ENCODE data around the gene KCNJ14. TPM values are rescaled to one million over a fixed set of nuclear protein-coding genes. Genes with fewer than 3 reads are reported as not detected.

KCNJ14 gene
- polyA plus RNA-seq, 1 of the 3 experiments (the other 2 are of a cell fraction): 1.2 TPM

- Histone ChIP-seq H3K36me3 (replicated peaks in 1 of 2; ENCODE audit: control insufficient read depth in 1 of 2, insufficient read depth in 2 of 2, low read length in 1 of 2) (no peaks in the 10 kb centered on the region), H4K20me1 (ENCODE audit: insufficient read depth) (no peaks in the 10 kb centered on the region), H3K4me2 (no peak overlapping the region), H3K9ac (no peak overlapping the region), H3K9me2 (no peaks in the 10 kb centered on the region), H3K27ac (ENCODE audit: low read depth in 2 of 2, low read length in 1 of 2) (no peak overlapping the region), H2AFZ (ENCODE audit: low read depth) (no peak overlapping the region), H3K4me1 (ENCODE audit: control insufficient read depth in 1 of 2, insufficient read depth in 2 of 2, low read depth in 1 of 2, low read length in 1 of 2) (no peaks in the 10 kb centered on the region; a peak in 2 of 4 replicates), H3F3A (replicated peaks; ENCODE audit: insufficient read depth) (peaks cover 9% of the 10 kb centered on the region), H3K27me3 (ENCODE audit: insufficient read depth) (no peaks in the 10 kb centered on the region), H3K9me3 (no peaks in the 10 kb centered on the region), H3K79me2 (ENCODE audit: insufficient read depth) (no peaks in the 10 kb centered on the region), H3K4me3 (ENCODE audit: low read depth in 2 of 2, low read length in 1 of 2) (no peak overlapping the region)
- ChIA-PET POLR2A (interaction anchor here (0.9 kb wide), 1 partner anchor 1572 kb away, joined by 3 read pairs; no protein-coding TSS in a partner anchor), CTCF (interaction anchor here (1.2 to 1.6 kb wide), 2 partner anchors 20 to 71 kb away, joined by 3 to 4 read pairs; no protein-coding TSS in a partner anchor)
- peak; percentile 87 for DNase-seq
- WGBS (ENCODE audit: low lambda C conversion rate): 80% methylated on average over 31 of the region's 31 CpGs
- peak; percentile 39; the same call in 1 of the 2 replicates for TF ChIP-seq ZBTB33 (IDR thresholded peaks at IDR 0.05; ENCODE audit: borderline replicate concordance, low read depth)
- TF ChIP-seq REST (IDR thresholded peaks at IDR 0.05; ENCODE audit: low read depth, low read length): no peak
- TF ChIP-seq CHD2 (IDR thresholded peaks at IDR 0.05; ENCODE audit: low read length, partially characterized antibody): peak; percentile 90
Measured at GRCh38 chr19:48419158-48419920, 36.0 kb upstream of the KCNJ14 start.

GRCh38 chr19:48421548-48421947 is 33.8 kb upstream of the KCNJ14 start:
- WGBS (ENCODE audit: low lambda C conversion rate): 80% methylated on average over 15 of the region's 16 CpGs
- no peaks in the 10 kb centered on the region for H3K27me3 ChIP-seq (ENCODE audit: insufficient read depth)

More at GRCh38 chr19:48421548-48421947, 33.8 kb upstream of the KCNJ14 start:
- Histone ChIP-seq H4K20me1 (ENCODE audit: insufficient read depth) (no peaks in the 10 kb centered on the region), H3K4me3 (ENCODE audit: low read depth in 2 of 2, low read length in 1 of 2) (no peak overlapping the region), H3F3A (replicated peaks; ENCODE audit: insufficient read depth) (peaks cover 18% of the 10 kb centered on the region), H3K4me2 (no peak overlapping the region), H3K27ac (ENCODE audit: low read depth in 2 of 2, low read length in 1 of 2) (no peak overlapping the region), H3K79me2 (ENCODE audit: insufficient read depth) (no peaks in the 10 kb centered on the region), H3K9me2 (no peaks in the 10 kb centered on the region), H3K36me3 (replicated peaks in 1 of 2; ENCODE audit: control insufficient read depth in 1 of 2, insufficient read depth in 2 of 2, low read length in 1 of 2) (no peaks in the 10 kb centered on the region), H3K9me3 (no peaks in the 10 kb centered on the region), H3K9ac (no peak overlapping the region), H2AFZ (ENCODE audit: low read depth) (no peak overlapping the region), H3K4me1 (ENCODE audit: control insufficient read depth in 1 of 2, insufficient read depth in 2 of 2, low read depth in 1 of 2, low read length in 1 of 2) (peaks cover 0 to 4% of the 10 kb centered on the region in 2 experiments; a peak in 2 of 4 replicates)
- no peak for DNase-seq
- ChIA-PET CTCF (no interaction called here), POLR2A (no interaction called here)
- no peak for TF ChIP-seq SIN3A (IDR thresholded peaks at IDR 0.05; ENCODE audit: borderline replicate concordance, low read depth, low read length)
- no peak for TF ChIP-seq JUND (IDR thresholded peaks at IDR 0.05)
- no peak for TF ChIP-seq FOXM1 (IDR thresholded peaks at IDR 0.05; ENCODE audit: low read depth)
- no peak for TF ChIP-seq EZH2phosphoT487 (IDR thresholded peaks at IDR 0.05; ENCODE audit: borderline replicate concordance, low read depth)
- no peak for TF ChIP-seq NFIC (IDR thresholded peaks at IDR 0.05; ENCODE audit: borderline replicate concordance)
- TF ChIP-seq ZBTB33 (IDR thresholded peaks at IDR 0.05; ENCODE audit: borderline replicate concordance, low read depth): no peak
- TF ChIP-seq YY1 (IDR thresholded peaks at IDR 0.05; ENCODE audit: low read depth): no peak
- TF ChIP-seq GATA2 (CRISPR knock-in tag; IDR thresholded peaks at IDR 0.05): no peak
- no peak for TF ChIP-seq MXI1 (IDR thresholded peaks at IDR 0.05; ENCODE audit: low read depth, low read length)
- TF ChIP-seq RFX5 (IDR thresholded peaks at IDR 0.05; ENCODE audit: low read length): no peak
- TF ChIP-seq SMC3 (IDR thresholded peaks at IDR 0.05; ENCODE audit: low read depth, low read length): no peak
- TF ChIP-seq GABPA (IDR thresholded peaks at IDR 0.05; ENCODE audit: low read depth): no peak

Measured in SK-N-SH (cell line).